CD14-positive monocyte (primary cell): Measurements from ENCODE around the gene WDR35. TPM values are rescaled to one million over a fixed set of nuclear protein-coding genes. Genes with fewer than 3 reads are reported as not detected.
"Not testable (repeated sequence)": the region's sequence is repeated elsewhere in the genome, so short reads cannot be mapped to it uniquely, and the experiment has no call there.

Experiments
- DNase-seq, 3 donors: peaks; one replicate each; pipeline ENCODE4 v3.0.0-alpha.2; 2011 to 2022
- H2AFZ ChIP-seq: 2 replicates; pipeline ENCODE4 v1.6.0; 2012; ENCODE audit warnings: mild to moderate bottlenecking, low read depth, low read length, inconsistent platforms; ENCODE audit not compliant: insufficient read depth, poor library complexity, severe bottlenecking
- H3K27ac ChIP-seq, 2 donors: 1 replicate in 1 of 2; 2 replicates in 1 of 2; pipeline ENCODE4 v1.5.1; 2012 to 2013; ENCODE audit warnings: low read length in 2 of 2, control low read depth in 1 of 2, inconsistent platforms in 1 of 2, low read depth in 1 of 2, mild to moderate bottlenecking in 1 of 2
- H3K27me3 ChIP-seq, 2 donors: one replicate each; pipeline versions ENCODE4 v1.6.0 to v1.6.1; 2011 to 2013; ENCODE audit warnings: low read length in 2 of 2; ENCODE audit not compliant: control insufficient read depth in 2 of 2, insufficient read depth in 2 of 2
- H3K36me3 ChIP-seq, 2 donors: replicated peaks in 1 of 2; 1 replicate in 1 of 2; 2 replicates in 1 of 2; pipeline versions ENCODE4 v1.5.1 to v1.6.1; 2012 to 2013; ENCODE audit warnings: low read length in 2 of 2, control low read depth in 1 of 2, inconsistent platforms in 1 of 2, mild to moderate bottlenecking in 1 of 2; ENCODE audit not compliant: insufficient read depth in 2 of 2, control insufficient read depth in 1 of 2
- H3K4me1 ChIP-seq, 2 donors: 1 replicate in 1 of 2; 2 replicates in 1 of 2; pipeline versions ENCODE4 v1.5.1 to v1.6.1; 2012 to 2013; ENCODE audit warnings: low read length in 2 of 2, control low read depth in 1 of 2, inconsistent platforms in 1 of 2, mild to moderate bottlenecking in 1 of 2, moderate library complexity in 1 of 2; ENCODE audit not compliant: insufficient read depth in 2 of 2, control insufficient read depth in 1 of 2
- H3K4me2 ChIP-seq: replicated peaks from 2 replicates; pipeline ENCODE3; 2012; ENCODE audit warnings: low read length, moderate library complexity, mild to moderate bottlenecking; ENCODE audit not compliant: poor library complexity, severe bottlenecking; ENCODE audit errors: extremely low read depth
- H3K4me3 ChIP-seq, 3 experiments: fragments of 200-600 bp in 1 of 3; sonication (generic) in 1 of 3; replicated peaks in 1 of 3; 1 replicate in 2 of 3; 2 replicates in 1 of 3; pipeline ENCODE4 v1.5.1; 2011 to 2013; ENCODE audit warnings: low read length in 3 of 3, mild to moderate bottlenecking in 3 of 3, control low read depth in 2 of 3, low read depth in 2 of 3, inconsistent platforms in 1 of 3, moderate library complexity in 1 of 3
- H3K79me2 ChIP-seq: 2 replicates; pipeline ENCODE4 v1.6.0; 2012; ENCODE audit warnings: mild to moderate bottlenecking, control low read depth, inconsistent platforms, low read length, moderate library complexity; ENCODE audit not compliant: insufficient read depth
- H3K9ac ChIP-seq: 2 replicates; pipeline ENCODE4 v1.6.0; 2017; ENCODE audit warnings: low read length, mild to moderate bottlenecking; ENCODE audit not compliant: insufficient read depth, poor library complexity, severe bottlenecking
- H3K9me3 ChIP-seq, 2 donors: replicated peaks in 1 of 2; 1 replicate in 1 of 2; 2 replicates in 1 of 2; pipeline versions ENCODE4 v1.5.1 to v1.6.1; 2012 to 2013; ENCODE audit warnings: low read length in 2 of 2, control low read depth in 1 of 2; ENCODE audit not compliant: control insufficient read depth in 1 of 2, insufficient read depth in 1 of 2
- H4K20me1 ChIP-seq: 2 replicates; pipeline ENCODE4 v1.6.0; 2012; ENCODE audit warnings: mild to moderate bottlenecking, low read length, control low read depth, moderate library complexity; ENCODE audit not compliant: insufficient read depth
- H3K27ac Mint-ChIP-seq, 7 donors: one replicate each; pipeline ENCODE4 v1.8.0; 2020; ENCODE audit warnings: mild to moderate bottlenecking in 7 of 7, mixed read lengths in 7 of 7, moderate library complexity in 6 of 7, inconsistent platforms in 2 of 7
- H3K27me3 Mint-ChIP-seq, 3 donors: one replicate each; pipeline ENCODE4 v1.8.0; 2021 to 2022; ENCODE audit warnings: low read depth in 3 of 3, mild to moderate bottlenecking in 3 of 3, mixed read lengths in 3 of 3, moderate library complexity in 3 of 3, inconsistent platforms in 1 of 3
- H3K36me3 Mint-ChIP-seq, 2 donors: one replicate each; pipeline ENCODE4 v1.8.0; 2020; ENCODE audit warnings: mixed read lengths in 2 of 2, inconsistent platforms in 1 of 2, mild to moderate bottlenecking in 1 of 2
- H3K4me1 Mint-ChIP-seq: one replicate; pipeline ENCODE4 v1.8.0; 2020; ENCODE audit warnings: mild to moderate bottlenecking, mixed read lengths
- H3K4me3 Mint-ChIP-seq, 2 donors: one replicate each; pipeline ENCODE4 v1.8.0; 2020; ENCODE audit warnings: mild to moderate bottlenecking in 2 of 2, mixed read lengths in 2 of 2, moderate library complexity in 1 of 2
- H3K9me3 Mint-ChIP-seq, 7 donors: one replicate each; pipeline ENCODE4 v1.8.0; 2020 to 2022; ENCODE audit warnings: mixed read lengths in 7 of 7, mild to moderate bottlenecking in 6 of 7, moderate library complexity in 6 of 7, inconsistent platforms in 2 of 7
- WGBS: methylation state at CpG from one replicate; pipeline ENCODE4 v1.1.5; 2013; ENCODE audit warnings: missing lambda C conversion rate; ENCODE audit not compliant: insufficient coverage; 5-methylcytosine and 5-hydroxymethylcytosine counted together
- intact Hi-C, 2 donors: fragments of 100-400 bp; cut with micrococcal nuclease; formaldehyde crosslinking; loops; one replicate each; pipeline versions ENCODE4 v1.15.0 to v1.15.1; 2023
- polyA plus RNA-seq, 3 donors: library from polyadenylated mRNA; depleted of rRNA in 1 of 3; unstranded in 2 of 3; stranded (reverse) in 1 of 3; fragments of 300-500 nt in 2 of 3; fragments of >200 nt in 1 of 3; fragmentation: Illumina TruSeq in 2 of 3; gene quantifications; 1 replicate in 2 of 3; 2 replicates in 1 of 3; pipeline ENCODE4 v1.2.3, GENCODE V29; 2012 to 2021
- TF ChIP-seq, protein P1 (sequence below): fragments of 200-600 bp; IDR thresholded peaks from one replicate; pipeline ENCODE4 v1.8.0; 2022; ENCODE audit warnings: antibody characterized with exemption, mild to moderate bottlenecking

The WDR35 gene
- polyA plus RNA-seq, 3 donors, result 0.28 to 1.0 (median 0.67) TPM

DNA sequence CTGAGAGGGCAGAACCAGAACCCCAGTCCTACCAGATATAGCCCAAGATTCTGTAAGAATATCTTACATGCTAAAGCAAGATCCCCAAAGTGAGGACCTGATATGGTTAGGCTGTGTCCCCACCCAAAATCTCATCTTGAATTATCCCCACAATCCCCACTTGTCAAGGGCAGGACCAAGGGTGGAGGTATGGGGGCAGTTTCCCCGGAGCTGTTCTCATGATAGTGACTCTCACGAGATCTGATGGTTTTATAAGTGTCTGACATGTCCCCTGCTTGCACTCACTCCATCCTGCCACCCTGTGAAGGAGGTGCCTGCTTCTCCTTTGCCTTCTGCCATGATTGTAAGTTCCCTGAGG lies 108.0 kb downstream of the WDR35 start:
- Mint-ChIP-seq H3K27ac (no peak overlapping the region), H3K4me3 (no peak overlapping the region), H3K4me1 (peaks cover 9% of the 10 kb centered on the region), H3K36me3 (peaks cover 8 to 12% of the 10 kb centered on the region in 2 donors), H3K27me3 (peaks cover 0 to 6% (median 0%) of the 10 kb centered on the region in 3 donors), H3K9me3 (peaks cover 0 to 12% (median 2%) of the 10 kb centered on the region in 7 donors)
- no peak overlapping the region for H3K27ac ChIP-seq
- intact Hi-C loops, result loop anchor here in 1 of 2 donors (10.0 kb wide), 1 partner anchor 763 kb away; no protein-coding TSS in a partner anchor
- WGBS, result no CpG with 5 or more reads among the region's 2 CpGs
- no peaks in the 10 kb centered on the region for H4K20me1 ChIP-seq
- H3K36me3 ChIP-seq, result no peaks in the 10 kb centered on the region
- no peaks in the 10 kb centered on the region for H3K79me2 ChIP-seq
- DNase-seq, result no peak
- no peak overlapping the region for H3K4me2 ChIP-seq
- no peak overlapping the region for H3K4me3 ChIP-seq
- no peaks in the 10 kb centered on the region for H3K27me3 ChIP-seq
- no peak overlapping the region for H2AFZ ChIP-seq
- H3K9me3 ChIP-seq, result no peaks in the 10 kb centered on the region
- H3K9ac ChIP-seq, result no peak overlapping the region
- TF ChIP-seq, protein P1, sequence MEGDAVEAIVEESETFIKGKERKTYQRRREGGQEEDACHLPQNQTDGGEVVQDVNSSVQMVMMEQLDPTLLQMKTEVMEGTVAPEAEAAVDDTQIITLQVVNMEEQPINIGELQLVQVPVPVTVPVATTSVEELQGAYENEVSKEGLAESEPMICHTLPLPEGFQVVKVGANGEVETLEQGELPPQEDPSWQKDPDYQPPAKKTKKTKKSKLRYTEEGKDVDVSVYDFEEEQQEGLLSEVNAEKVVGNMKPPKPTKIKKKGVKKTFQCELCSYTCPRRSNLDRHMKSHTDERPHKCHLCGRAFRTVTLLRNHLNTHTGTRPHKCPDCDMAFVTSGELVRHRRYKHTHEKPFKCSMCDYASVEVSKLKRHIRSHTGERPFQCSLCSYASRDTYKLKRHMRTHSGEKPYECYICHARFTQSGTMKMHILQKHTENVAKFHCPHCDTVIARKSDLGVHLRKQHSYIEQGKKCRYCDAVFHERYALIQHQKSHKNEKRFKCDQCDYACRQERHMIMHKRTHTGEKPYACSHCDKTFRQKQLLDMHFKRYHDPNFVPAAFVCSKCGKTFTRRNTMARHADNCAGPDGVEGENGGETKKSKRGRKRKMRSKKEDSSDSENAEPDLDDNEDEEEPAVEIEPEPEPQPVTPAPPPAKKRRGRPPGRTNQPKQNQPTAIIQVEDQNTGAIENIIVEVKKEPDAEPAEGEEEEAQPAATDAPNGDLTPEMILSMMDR, result no peak
- H3K4me1 ChIP-seq, result peaks cover 0 to under 1% of the 10 kb centered on the region in 2 donors

DNA sequence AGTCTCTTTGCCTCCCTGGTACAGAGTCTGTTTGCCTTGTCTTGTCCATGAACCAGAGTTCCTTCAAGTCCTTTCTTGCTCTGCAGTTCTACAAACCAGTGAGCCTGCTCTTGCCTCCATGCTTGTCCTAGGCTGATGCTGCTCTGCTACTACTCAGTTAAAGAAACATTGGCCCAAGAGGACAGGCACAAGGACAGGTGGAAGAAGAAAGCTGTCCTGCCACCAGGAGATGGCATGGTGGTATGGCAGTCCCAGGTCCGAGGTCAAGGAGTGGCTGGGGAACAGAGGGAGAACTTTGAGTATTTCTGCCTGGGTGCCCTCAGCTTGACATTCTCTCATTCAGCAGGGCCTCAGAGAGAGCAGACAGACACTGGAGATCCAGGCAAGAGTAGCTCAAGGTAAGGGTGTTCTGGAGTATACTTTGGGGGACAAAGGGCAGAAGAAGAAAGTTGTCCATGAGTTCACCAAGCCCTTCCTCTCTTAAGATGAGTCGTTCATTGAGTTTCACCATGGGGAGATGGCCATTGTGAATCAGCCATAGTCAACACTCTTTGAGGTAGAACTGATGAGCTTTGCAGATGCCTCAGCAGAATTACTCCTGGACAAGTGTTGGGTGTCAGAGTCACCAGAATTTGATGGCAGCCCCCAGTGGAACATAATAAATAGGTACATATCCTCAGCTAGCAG lies 108.5 kb downstream of the WDR35 start:
- H3K79me2 ChIP-seq, result no peaks in the 10 kb centered on the region
- intact Hi-C loops, result loop anchor here in 1 of 2 donors (10.0 kb wide), 1 partner anchor 763 kb away; no protein-coding TSS in a partner anchor
- TF ChIP-seq, protein P1, result no peak
- no peak overlapping the region for H3K4me2 ChIP-seq
- Mint-ChIP-seq H3K27me3 (peaks cover 0 to 6% (median 0%) of the 10 kb centered on the region in 3 donors), H3K36me3 (peaks cover 8 to 16% of the 10 kb centered on the region in 2 donors), H3K4me1 (peaks cover 8% of the 10 kb centered on the region), H3K4me3 (no peak overlapping the region), H3K9me3 (peaks cover 0 to 10% (median 2%) of the 10 kb centered on the region in 7 donors), H3K27ac (peak overlapping the region in 1 of 7 donors; percentile 54)
- no peaks in the 10 kb centered on the region for H4K20me1 ChIP-seq
- no peaks in the 10 kb centered on the region for H3K27me3 ChIP-seq
- H3K9me3 ChIP-seq, result no peaks in the 10 kb centered on the region
- H2AFZ ChIP-seq, result no peak overlapping the region
- H3K27ac ChIP-seq, result no peak overlapping the region
- no peak overlapping the region for H3K9ac ChIP-seq
- no peak overlapping the region for H3K4me3 ChIP-seq
- no peak for DNase-seq
- 100% methylated on average over 1 of the region's 2 CpGs for WGBS
- no peaks in the 10 kb centered on the region for H3K36me3 ChIP-seq
- no peaks in the 10 kb centered on the region for H3K4me1 ChIP-seq

DNA sequence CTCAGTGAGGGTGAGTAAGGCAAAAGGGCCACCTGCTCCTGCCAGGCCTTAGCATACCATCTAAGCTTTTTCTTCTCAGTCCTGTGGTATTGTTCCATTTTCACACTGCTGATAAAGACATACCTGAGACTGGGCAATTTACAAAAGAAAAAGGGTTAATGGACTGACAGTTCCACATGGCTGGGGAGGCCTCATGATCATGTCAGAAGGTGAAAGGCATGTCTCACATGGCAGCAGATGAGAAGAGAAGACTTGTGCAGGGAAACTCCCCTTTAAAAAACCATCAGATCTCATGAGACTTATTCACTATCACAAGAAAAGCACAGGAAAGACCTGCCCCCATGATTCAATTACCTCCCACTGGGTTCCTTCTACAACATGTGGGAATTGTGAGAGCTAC lies 109.7 kb downstream of the WDR35 start:
- H3K4me3 ChIP-seq, H3K27ac Mint-ChIP-seq, H3K9me3 ChIP-seq, H3K4me1 ChIP-seq, H3K27me3 Mint-ChIP-seq, DNase-seq, H3K27me3 ChIP-seq, H3K36me3 ChIP-seq, H2AFZ ChIP-seq, H3K9ac ChIP-seq, H3K4me3 Mint-ChIP-seq, H3K4me1 Mint-ChIP-seq, H3K79me2 ChIP-seq, H3K4me2 ChIP-seq, H3K9me3 Mint-ChIP-seq, H3K27ac ChIP-seq, H4K20me1 ChIP-seq: not testable (repeated sequence)
- intact Hi-C loops, result loop anchor here in 1 of 2 donors (10.0 kb wide), 1 partner anchor 765 kb away; no protein-coding TSS in a partner anchor
- peaks cover 8 to 16% of the 10 kb centered on the region in 2 donors for H3K36me3 Mint-ChIP-seq
